GM12875 (cell line): ENCODE results near the gene NDST1.

Source experiments
- H3K4me3 ChIP-seq: one replicate; pipeline ENCODE4 v1.5.1; 2011; ENCODE audit warnings: low read depth, low read length, control low read depth
- TF ChIP-seq, protein P1 (sequence below): IDR thresholded peaks from 2 replicates; pipeline ENCODE4 v1.5.1; 2011; ENCODE audit warnings: low read depth, mild to moderate bottlenecking, control low read depth, inconsistent platforms, low read length, moderate library complexity, borderline replicate concordance; ENCODE audit not compliant: insufficient read depth

Gene NDST1

DNA sequence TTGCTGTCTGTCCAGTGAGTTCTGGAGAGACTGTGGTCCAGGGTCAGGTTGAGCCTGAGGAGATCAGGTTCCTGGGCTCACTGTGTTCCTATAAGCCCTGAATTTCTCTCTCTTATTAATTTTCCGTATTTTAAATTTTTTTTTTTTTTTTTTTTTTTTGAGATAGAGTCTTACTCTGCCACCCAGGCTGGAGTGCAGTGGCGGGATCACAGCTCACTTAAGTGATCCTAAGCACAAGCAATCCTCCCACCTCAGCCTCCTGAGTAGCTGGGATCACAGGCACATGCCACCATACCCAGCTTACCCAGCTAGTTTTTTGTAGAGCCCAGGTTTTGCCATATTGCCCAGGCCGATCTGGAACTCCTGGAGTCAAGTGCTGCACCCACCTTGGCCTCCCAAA lies 22.5 kb downstream of the NDST1 start:
- no peak overlapping the region for H3K4me3 ChIP-seq
- TF ChIP-seq, protein P1, sequence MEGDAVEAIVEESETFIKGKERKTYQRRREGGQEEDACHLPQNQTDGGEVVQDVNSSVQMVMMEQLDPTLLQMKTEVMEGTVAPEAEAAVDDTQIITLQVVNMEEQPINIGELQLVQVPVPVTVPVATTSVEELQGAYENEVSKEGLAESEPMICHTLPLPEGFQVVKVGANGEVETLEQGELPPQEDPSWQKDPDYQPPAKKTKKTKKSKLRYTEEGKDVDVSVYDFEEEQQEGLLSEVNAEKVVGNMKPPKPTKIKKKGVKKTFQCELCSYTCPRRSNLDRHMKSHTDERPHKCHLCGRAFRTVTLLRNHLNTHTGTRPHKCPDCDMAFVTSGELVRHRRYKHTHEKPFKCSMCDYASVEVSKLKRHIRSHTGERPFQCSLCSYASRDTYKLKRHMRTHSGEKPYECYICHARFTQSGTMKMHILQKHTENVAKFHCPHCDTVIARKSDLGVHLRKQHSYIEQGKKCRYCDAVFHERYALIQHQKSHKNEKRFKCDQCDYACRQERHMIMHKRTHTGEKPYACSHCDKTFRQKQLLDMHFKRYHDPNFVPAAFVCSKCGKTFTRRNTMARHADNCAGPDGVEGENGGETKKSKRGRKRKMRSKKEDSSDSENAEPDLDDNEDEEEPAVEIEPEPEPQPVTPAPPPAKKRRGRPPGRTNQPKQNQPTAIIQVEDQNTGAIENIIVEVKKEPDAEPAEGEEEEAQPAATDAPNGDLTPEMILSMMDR: no peak

DNA sequence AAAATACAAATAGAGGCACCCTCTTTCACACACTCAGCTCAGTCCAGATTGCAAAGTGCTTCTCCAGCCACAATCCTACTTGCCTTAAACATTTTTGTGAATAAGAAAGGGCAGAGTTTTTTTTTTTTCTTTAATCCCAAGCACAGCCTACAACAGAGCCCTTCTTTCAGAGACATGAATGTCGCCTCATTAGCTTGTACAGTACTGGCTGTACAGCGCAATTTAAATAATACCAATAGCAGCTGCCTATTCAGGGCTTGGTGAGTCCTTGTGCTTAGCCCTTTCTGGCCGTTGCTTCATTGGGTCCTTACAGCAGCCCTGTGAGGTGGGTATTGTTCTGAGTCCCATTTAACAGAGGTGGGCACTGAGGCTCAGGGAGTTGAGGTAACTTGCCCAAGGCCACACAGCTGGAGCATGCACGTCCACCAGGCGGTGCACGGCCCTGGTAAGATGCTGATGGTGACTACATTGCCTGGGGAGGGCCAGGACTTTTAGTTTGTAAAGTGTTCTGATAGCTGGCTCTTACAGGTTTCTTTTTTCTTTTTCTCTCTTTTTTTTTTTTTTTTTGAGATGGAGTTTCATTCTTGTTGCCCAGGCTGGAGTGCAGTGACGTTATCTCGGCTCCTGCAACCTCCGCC lies 23.1 kb downstream of the NDST1 start:
- H3K4me3 ChIP-seq: no peak overlapping the region
- TF ChIP-seq, protein P1: no peak

DNA sequence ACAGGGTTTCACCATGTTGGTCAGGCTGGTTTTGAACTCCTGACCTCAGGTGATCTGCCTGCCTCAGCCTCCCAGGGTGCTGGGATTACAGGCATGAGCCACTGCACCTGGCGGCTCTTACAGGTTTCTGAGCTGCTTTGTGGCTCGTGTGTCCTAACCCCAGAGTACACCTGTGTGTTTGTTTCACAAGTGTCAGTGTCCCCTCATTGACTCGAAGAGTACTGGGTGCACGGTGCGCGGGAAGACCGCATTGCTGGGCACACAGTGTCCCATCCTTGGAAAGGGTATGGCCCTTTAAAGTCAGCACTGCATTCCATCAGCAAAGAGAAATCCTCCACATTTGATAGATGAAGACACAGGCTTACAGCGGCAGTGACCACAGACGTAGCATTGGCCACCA lies 23.8 kb downstream of the NDST1 start:
- no peak overlapping the region for H3K4me3 ChIP-seq
- TF ChIP-seq, protein P1: no peak

DNA sequence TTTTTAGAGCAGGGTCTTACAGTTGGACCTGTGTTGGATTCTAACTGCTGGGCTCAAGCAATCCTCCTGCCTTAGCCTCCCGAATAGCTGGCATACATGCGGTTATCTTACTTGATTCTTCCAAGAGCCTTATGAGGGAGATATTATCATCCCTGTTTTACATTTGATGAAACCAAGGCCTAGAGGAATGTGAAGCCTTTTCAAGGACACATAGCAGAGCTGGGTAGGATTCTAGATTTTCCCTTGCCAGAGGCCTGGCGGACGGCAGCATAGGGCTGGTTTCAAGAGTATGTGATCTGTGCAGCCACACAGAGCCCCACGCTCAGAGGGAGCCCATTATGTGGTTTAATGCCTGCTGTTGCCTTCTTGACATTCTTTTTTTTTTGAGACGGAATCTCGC lies 24.2 kb downstream of the NDST1 start:
- TF ChIP-seq, protein P1: no peak
- H3K4me3 ChIP-seq: no peak overlapping the region

DNA sequence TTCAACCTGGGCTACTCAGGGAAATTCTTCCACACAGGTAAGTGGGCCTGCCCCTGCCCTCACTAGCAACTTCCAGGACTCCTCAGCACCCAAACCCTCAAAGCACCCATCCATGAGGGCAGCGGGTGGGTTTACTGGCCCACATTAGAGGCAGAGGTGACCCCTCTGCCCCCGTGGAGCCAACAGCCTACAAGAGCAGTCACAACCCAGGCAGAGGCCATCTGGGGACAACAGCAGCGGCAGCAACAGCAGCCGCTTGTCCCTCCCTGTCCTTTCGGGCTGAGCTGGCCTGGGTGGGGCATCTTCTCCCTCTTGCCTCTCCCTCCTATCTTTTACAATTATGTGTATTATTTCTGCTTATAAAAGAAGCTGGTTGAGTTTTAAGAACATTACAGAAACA lies 25.1 kb downstream of the NDST1 start:
- H3K4me3 ChIP-seq: no peak overlapping the region
- TF ChIP-seq, protein P1: no peak

DNA sequence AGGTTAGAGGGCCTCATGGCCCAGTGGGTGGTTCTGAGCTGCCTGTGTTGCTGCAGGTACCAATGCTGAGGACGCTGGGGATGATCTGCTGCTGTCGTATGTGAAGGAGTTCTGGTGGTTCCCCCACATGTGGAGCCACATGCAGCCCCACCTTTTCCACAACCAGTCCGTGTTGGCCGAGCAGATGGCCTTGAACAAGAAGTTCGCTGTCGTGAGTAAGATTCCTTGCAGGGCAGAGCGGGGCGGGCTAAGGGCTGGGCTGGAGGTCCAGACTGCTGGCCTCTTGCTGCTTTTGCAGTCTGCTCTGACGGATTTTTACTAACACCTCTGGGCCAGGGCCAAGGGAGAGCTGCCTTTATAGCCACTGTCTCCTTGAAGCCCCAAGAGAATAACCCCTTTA lies 26.9 kb downstream of the NDST1 start:
- TF ChIP-seq, protein P1: no peak
- H3K4me3 ChIP-seq: no peak overlapping the region

DNA sequence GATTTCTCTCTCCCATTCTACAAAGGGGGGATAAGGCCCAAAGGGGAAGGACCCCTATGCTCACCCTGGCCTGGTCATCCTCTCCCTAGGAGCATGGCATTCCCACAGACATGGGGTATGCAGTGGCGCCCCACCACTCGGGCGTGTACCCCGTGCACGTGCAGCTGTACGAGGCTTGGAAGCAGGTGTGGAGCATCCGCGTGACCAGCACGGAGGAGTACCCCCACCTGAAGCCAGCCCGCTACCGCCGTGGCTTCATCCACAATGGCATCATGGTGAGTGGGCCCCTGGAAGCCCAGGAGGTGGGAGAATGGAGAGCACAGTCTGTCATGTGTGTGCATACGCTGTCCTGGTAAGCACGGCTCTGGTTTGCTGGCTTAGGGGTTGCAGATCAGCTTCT lies 27.7 kb downstream of the NDST1 start:
- TF ChIP-seq, protein P1: no peak
- no peak overlapping the region for H3K4me3 ChIP-seq
